ENCODE data around the gene TOR1A. TPM values are rescaled to one million over a fixed set of nuclear protein-coding genes. Genes with fewer than 3 reads are reported as not detected.

The TOR1A gene
- total and polyA plus RNA-seq, 12 donors = 19.7 to 61.4 (median 39.5) TPM

DNA sequence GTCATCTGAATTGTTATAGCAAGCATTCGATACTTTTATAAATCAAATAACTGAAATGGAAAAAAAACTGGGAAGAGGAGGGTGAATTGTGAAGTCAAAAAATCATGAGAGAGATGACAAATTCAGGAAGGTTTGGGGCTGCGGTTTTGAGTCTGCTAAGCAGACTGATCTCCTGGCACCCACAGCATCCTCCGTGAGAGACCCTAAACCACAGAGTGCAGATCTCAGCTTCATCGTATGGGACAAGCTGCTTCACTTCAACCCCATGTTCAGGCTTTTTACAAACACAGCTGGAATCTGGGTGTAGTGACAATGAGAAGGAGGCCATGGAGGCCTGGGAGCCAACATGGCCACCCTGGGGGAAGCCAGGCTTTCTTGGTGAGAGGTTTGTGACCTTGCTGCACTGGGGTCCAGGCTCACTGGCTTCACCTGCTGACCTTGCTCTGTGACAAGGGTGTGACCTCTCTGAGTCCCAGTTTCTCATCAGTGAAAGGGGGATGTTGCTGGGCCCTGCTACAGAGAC is 30.7 kb upstream of the TOR1A start:
- H3K4me1 ChIP-seq (replicated peaks in 1 of 2) = peaks cover 12 to 31% of the 10 kb centered on the region in 2 donors
- H3K27me3 ChIP-seq = no peaks in the 10 kb centered on the region
- no peaks in the 10 kb centered on the region for H3K9me3 ChIP-seq (replicated peaks in 1 of 3)
- H3K27ac ChIP-seq = no peak overlapping the region
- WGBS, 4 donors = 92 to 94% (median 93%) methylated on average over 4 of the region's 4 CpGs
- H3K4me3 ChIP-seq = no peak overlapping the region
- intact Hi-C loops (cut with DNase I) = no loop called here
- DNase-seq = no peak
- TF ChIP-seq POLR2A (IDR thresholded peaks at IDR 0.05) = no peak
- TF ChIP-seq, protein P1, sequence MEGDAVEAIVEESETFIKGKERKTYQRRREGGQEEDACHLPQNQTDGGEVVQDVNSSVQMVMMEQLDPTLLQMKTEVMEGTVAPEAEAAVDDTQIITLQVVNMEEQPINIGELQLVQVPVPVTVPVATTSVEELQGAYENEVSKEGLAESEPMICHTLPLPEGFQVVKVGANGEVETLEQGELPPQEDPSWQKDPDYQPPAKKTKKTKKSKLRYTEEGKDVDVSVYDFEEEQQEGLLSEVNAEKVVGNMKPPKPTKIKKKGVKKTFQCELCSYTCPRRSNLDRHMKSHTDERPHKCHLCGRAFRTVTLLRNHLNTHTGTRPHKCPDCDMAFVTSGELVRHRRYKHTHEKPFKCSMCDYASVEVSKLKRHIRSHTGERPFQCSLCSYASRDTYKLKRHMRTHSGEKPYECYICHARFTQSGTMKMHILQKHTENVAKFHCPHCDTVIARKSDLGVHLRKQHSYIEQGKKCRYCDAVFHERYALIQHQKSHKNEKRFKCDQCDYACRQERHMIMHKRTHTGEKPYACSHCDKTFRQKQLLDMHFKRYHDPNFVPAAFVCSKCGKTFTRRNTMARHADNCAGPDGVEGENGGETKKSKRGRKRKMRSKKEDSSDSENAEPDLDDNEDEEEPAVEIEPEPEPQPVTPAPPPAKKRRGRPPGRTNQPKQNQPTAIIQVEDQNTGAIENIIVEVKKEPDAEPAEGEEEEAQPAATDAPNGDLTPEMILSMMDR (IDR thresholded peaks at IDR 0.05) = no peak
- H3K36me3 ChIP-seq (replicated peaks in 1 of 2) = peaks cover 0 to 66% of the 10 kb centered on the region in 2 donors

DNA sequence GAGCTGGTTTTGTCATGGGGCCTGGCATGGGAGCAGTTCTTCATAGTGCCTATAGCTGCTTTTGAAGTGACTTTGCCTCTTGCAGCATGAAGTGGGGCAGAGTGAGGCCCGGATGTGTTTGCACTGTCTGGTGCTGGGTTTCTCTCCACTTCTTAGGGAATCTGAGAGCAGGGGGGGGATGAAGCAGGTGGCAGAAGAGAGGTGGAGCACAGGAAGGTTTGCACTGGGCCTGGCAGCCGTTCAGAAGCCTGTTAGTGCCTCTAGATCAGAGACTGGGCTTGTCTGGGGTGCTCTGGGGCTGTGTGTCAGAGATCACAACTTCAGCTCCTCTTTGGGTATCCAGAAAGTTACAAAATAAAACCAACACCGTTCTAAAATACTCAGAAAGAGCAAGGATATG is 29.7 kb upstream of the TOR1A start:
- Histone ChIP-seq H3K4me3 (no peak overlapping the region), H3K27ac (no peak overlapping the region), H3K36me3 (replicated peaks in 1 of 2) (peaks cover 0 to 62% of the 10 kb centered on the region in 2 donors), H3K27me3 (no peaks in the 10 kb centered on the region), H3K4me1 (replicated peaks in 1 of 2) (peaks cover 12 to 31% of the 10 kb centered on the region in 2 donors), H3K9me3 (replicated peaks in 1 of 3) (no peaks in the 10 kb centered on the region)
- no peak for DNase-seq
- 46 to 51% (median 50%) methylated on average over 3 of the region's 3 CpGs for WGBS, 4 donors
- TF ChIP-seq, protein P1 (IDR thresholded peaks at IDR 0.05) = no peak
- no peak for TF ChIP-seq POLR2A (IDR thresholded peaks at IDR 0.05)
- intact Hi-C loops (cut with DNase I) = no loop called here

DNA sequence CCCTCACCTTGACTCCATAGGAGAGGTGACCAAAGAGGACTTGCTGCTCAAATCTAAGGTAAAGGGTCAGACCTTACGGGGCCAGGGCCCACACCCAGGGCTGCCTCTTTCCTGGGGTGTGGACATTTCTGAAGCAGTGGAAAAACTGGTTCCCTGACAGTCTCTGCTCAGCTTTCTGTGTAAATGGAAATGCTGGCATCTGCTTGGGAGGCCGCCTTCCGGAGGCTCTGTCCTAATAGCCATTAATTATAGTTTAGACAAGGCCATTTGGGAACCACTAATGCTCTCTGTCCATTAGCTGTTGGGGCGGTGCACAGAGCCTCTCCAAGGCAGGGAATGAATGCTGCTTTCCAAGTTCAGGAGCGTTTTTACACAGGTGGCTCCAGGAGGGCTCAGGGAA is 28.6 kb upstream of the TOR1A start:
- Histone ChIP-seq H3K9me3 (replicated peaks in 1 of 3) (no peaks in the 10 kb centered on the region), H3K27me3 (no peaks in the 10 kb centered on the region), H3K4me1 (replicated peaks in 1 of 2) (peaks cover 12 to 31% of the 10 kb centered on the region in 2 donors), H3K27ac (peak overlapping the region in 4 of 5 donors; percentile 22 to 70 (median 50)), H3K36me3 (replicated peaks in 1 of 2) (peaks cover 0 to 52% of the 10 kb centered on the region in 2 donors), H3K4me3 (no peak overlapping the region)
- 33 to 57% (median 37%) methylated on average over 3 to 5 of the region's 5 CpGs for WGBS, 4 donors
- intact Hi-C loops (cut with DNase I) = no loop called here
- DNase-seq = peak in 6 of 7 donors; percentile 40 to 84 (median 62)
- no peak for TF ChIP-seq POLR2A (IDR thresholded peaks at IDR 0.05)
- TF ChIP-seq, protein P1 (IDR thresholded peaks at IDR 0.05) = no peak

DNA sequence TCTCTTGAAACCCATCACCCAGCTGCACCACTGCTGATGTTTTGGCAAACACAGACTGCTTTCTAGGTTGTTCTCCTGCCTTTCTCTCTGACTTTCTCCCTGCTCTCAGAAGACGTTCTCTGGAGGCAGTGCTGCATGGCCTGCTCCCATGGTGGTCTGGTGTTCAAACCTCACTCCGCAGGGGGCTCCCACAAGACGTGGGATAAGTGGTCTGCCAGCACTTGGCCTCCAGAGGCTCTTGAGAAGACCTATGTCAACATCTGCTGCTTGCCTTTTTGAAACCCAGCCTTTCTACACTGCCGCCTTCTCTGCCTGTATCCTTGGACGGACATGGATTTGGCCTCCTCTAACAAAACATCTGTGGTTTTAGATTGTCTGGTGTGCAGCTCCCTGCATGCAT is 27.9 kb upstream of the TOR1A start:
- peaks cover 12 to 31% of the 10 kb centered on the region in 2 donors for H3K4me1 ChIP-seq (replicated peaks in 1 of 2)
- H3K27me3 ChIP-seq = no peaks in the 10 kb centered on the region
- DNase-seq = no peak
- intact Hi-C loops (cut with DNase I) = no loop called here
- WGBS, 4 donors = 65 to 81% (median 76%) methylated on average over 5 of the region's 5 CpGs
- H3K4me3 ChIP-seq = no peak overlapping the region
- peak overlapping the region in 3 of 5 donors; percentile 22 to 70 (median 54) for H3K27ac ChIP-seq
- TF ChIP-seq, protein P1 (IDR thresholded peaks at IDR 0.05) = no peak
- no peak for TF ChIP-seq POLR2A (IDR thresholded peaks at IDR 0.05)
- H3K9me3 ChIP-seq (replicated peaks in 1 of 3) = no peaks in the 10 kb centered on the region
- H3K36me3 ChIP-seq (replicated peaks in 1 of 2) = peaks cover 0 to 47% of the 10 kb centered on the region in 2 donors

All from adrenal gland (tissue), 12 donors.